G401 (cell line): Measurements from ENCODE around the gene TRABD2B. TPM values are rescaled to one million over a fixed set of nuclear protein-coding genes. Genes with fewer than 3 reads are reported as not detected.

ENCODE experiments used
- DNase-seq: peaks from one replicate; pipeline ENCODE4 v3.0.0-alpha.2; 2015; ENCODE audit warnings: low spot score
- in situ Hi-C: cut with HindIII; loops from 2 replicates; pipeline ENCODE4 v1.10.0; 2016; ENCODE audit warnings: low sequenced_read_pairs, mixed read lengths
- total RNA-seq: library from RNA; depleted of rRNA; stranded (reverse); fragments of >200 nt; shearing (Covaris generic); gene quantifications from 2 replicates; pipeline ENCODE4 v1.2.3, GENCODE V29; 2014

The TRABD2B gene
- total RNA-seq, 1 experiment from 2014 or later, result not detected

- no peak for DNase-seq
- in situ Hi-C loops, result no loop called here
These were observed 200.6 kb downstream of the TRABD2B start for GRCh38 chr1:47796626-47797025.

GRCh38 chr1:47795102-47795501, 202.1 kb downstream of the TRABD2B start:
- in situ Hi-C loops, result no loop called here
- DNase-seq, result no peak

GRCh38 chr1:47794530-47794929, 202.7 kb downstream of the TRABD2B start:
- in situ Hi-C loops, result no loop called here
- no peak for DNase-seq

GRCh38 chr1:47794081-47794480, 203.1 kb downstream of the TRABD2B start:
- DNase-seq, result no peak
- in situ Hi-C loops, result no loop called here

- in situ Hi-C loops, result no loop called here
- DNase-seq, result no peak
These were observed 203.6 kb downstream of the TRABD2B start for GRCh38 chr1:47793563-47793962.

GRCh38 chr1:47792779-47793178, 204.4 kb downstream of the TRABD2B start:
- in situ Hi-C loops, result no loop called here
- no peak for DNase-seq

GRCh38 chr1:47791879-47792608, 205.1 kb downstream of the TRABD2B start:
- no peak for DNase-seq
- in situ Hi-C loops, result no loop called here

GRCh38 chr1:47788761-47789160, 208.4 kb downstream of the TRABD2B start:
- no peak for DNase-seq
- in situ Hi-C loops, result no loop called here

- in situ Hi-C loops, result no loop called here
- DNase-seq, result no peak
These were observed 209.6 kb downstream of the TRABD2B start for GRCh38 chr1:47787560-47787959.

- no peak for DNase-seq
- in situ Hi-C loops, result no loop called here
These were observed 210.9 kb downstream of the TRABD2B start for GRCh38 chr1:47786316-47786715.

GRCh38 chr1:47785561-47786271, 211.5 kb downstream of the TRABD2B start:
- in situ Hi-C loops, result no loop called here
- peak; percentile 74 for DNase-seq

GRCh38 chr1:47785118-47785517, 212.1 kb downstream of the TRABD2B start:
- DNase-seq, result no peak
- in situ Hi-C loops, result no loop called here

- DNase-seq, result no peak
These were observed 212.7 kb downstream of the TRABD2B start for GRCh38 chr1:47784497-47784822.

GRCh38 chr1:47783638-47784496, 213.3 kb downstream of the TRABD2B start:
- DNase-seq, result no peak
- in situ Hi-C loops, result no loop called here

More at GRCh38 chr1:47784497-47784822, 212.7 kb downstream of the TRABD2B start:
- in situ Hi-C loops, result no loop called here

- peak; percentile 61 for DNase-seq
- in situ Hi-C loops, result no loop called here
These were observed 214.6 kb downstream of the TRABD2B start for GRCh38 chr1:47782414-47783166.

- in situ Hi-C loops, result no loop called here
- DNase-seq, result no peak
These were observed 215.8 kb downstream of the TRABD2B start for GRCh38 chr1:47781171-47781959.

- no peak for DNase-seq
These were observed 216.7 kb downstream of the TRABD2B start for GRCh38 chr1:47780469-47780995.

GRCh38 chr1:47779613-47780012, 217.6 kb downstream of the TRABD2B start:
- in situ Hi-C loops, result no loop called here

More at GRCh38 chr1:47780469-47780995, 216.7 kb downstream of the TRABD2B start:
- in situ Hi-C loops, result no loop called here

More at GRCh38 chr1:47779613-47780012, 217.6 kb downstream of the TRABD2B start:
- DNase-seq, result no peak
